ENCODE results near the gene GINS2. TPM values are rescaled to one million over a fixed set of nuclear protein-coding genes. Genes with fewer than 3 reads are reported as not detected.

Gene GINS2
- total and polyA plus RNA-seq, 9 donors: 8.5 to 15.5 (median 10.6) TPM

DNA sequence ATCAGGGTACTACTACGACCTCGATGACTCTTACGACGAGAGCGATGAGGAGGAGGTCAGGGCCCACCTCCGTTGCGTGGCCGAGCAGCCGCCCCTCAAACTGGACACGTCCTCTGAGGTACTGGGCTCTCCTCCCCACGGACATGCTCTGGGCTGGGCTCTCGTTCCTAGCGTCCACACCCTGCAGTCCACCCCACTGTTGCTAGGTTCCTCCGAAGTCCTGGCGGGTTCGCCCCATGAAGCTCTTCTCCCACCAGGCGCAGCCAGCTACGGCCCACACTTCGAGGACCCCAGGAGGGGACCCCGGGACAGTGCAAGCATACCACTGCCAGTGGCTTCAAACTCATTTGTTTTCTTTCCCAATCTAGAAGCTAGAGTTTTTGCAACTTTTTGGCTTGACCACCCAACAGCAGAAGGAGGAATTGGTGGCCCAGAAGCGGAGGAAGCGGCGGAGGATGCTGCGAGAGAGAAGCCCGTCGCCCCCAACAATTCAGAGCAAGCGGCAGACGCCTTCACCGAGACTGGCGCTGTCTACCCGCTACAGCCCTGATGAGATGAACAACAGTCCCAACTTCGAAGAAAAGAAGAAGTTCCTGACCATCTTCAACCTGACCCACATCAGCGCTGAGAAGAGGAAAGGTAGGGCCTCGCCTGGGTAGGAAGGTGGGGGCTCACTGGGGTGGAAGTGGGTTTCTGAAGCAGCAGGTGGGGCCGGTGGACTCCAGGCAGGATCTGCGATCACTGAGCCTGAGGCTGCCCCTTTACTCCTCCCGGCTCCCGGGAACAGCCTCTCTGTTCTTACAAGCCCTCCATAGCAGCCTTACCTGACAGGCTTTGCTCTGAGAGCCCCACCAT is 25.6 kb downstream of the GINS2 start:
- H3K36me3 ChIP-seq (ENCODE audit: control insufficient read depth, insufficient read depth, low read length): peaks cover 93% of the 10 kb centered on the region
- WGBS (ENCODE audit: insufficient coverage): 92% methylated on average over 28 of the region's 38 CpGs

DNA sequence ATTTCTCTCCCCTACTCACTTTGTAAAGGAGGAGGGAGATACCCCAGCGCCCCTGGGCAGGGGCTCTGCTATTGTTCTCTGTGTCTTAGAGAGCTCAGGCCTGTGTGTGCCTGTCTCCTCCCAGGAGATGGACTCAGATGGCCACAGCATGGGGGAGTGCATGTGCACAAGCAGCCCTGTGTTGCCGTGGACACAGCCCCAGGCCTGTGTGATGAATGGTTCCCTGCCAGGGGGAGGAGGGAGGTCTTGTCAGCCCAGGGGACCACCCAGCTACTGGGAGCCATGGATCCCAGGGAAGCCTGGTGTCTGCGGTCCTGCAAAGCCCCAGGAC is 26.3 kb downstream of the GINS2 start:
- no peak for DNase-seq
- no peaks in the 10 kb centered on the region for H3K9me3 ChIP-seq (replicated peaks; ENCODE audit: control insufficient read depth, low read depth, low read length)
- no peaks in the 10 kb centered on the region for H3K27me3 ChIP-seq (ENCODE audit: control insufficient read depth, insufficient read depth, low read length)
- no peak overlapping the region for H3K27ac ChIP-seq (ENCODE audit: low read length)
- WGBS (ENCODE audit: insufficient coverage): 61% methylated on average over 2 of the region's 3 CpGs
- peaks cover 23% of the 10 kb centered on the region for H3K4me1 ChIP-seq (ENCODE audit: control insufficient read depth, insufficient read depth, low read length)
- H3K4me3 ChIP-seq (ENCODE audit: low read length): no peak overlapping the region
- peaks cover 93% of the 10 kb centered on the region for H3K36me3 ChIP-seq (ENCODE audit: control insufficient read depth, insufficient read depth, low read length)

More for the DNA sequence above, 25.6 kb downstream of the GINS2 start:
- Histone ChIP-seq H3K4me1 (ENCODE audit: control insufficient read depth, insufficient read depth, low read length) (peaks cover 23% of the 10 kb centered on the region), H3K27me3 (ENCODE audit: control insufficient read depth, insufficient read depth, low read length) (no peaks in the 10 kb centered on the region), H3K9me3 (replicated peaks; ENCODE audit: control insufficient read depth, low read depth, low read length) (no peaks in the 10 kb centered on the region), H3K27ac (ENCODE audit: low read length) (peak overlapping the region; percentile 20), H3K4me3 (ENCODE audit: low read length) (no peak overlapping the region)
- no peak for DNase-seq

DNA sequence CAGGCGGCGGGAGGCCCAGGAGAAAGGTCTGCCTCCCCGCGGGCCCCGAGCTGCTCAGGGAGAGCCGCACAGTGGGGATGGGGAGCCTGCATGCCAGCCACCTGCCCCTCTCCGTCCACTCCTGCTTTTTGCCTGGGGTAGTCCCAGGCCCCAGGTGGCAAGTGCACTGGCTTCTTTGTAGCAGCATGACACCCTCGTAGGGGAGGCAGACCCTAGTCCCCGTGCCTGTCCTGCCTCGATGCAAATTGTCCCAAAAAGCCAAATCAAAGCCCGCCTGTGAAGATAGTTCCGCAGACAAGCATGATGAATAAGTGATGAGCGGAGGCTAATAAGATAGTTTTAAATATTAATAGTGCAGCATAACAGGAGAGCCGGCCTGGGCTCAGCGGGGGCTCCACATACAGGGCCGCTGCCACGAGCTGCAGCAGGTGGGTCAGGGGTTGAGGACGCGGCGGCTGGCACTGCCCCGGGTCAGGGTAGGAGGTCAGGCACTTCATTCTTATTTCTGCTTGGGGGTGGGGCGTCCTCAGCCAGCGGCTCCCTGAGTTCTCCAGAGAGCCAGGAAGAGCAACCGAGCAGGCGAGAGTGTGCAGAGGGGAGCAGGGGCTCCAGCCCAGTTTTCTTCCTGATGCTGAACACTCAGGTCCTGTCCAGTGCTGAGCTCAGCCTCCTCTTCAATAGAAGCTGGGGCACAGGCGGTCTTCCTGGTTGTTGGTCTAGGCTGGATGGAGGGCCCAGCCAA is 26.8 kb downstream of the GINS2 start:
- Histone ChIP-seq H3K9me3 (replicated peaks; ENCODE audit: control insufficient read depth, low read depth, low read length) (no peaks in the 10 kb centered on the region), H3K27ac (ENCODE audit: low read length) (no peak overlapping the region), H3K36me3 (ENCODE audit: control insufficient read depth, insufficient read depth, low read length) (peaks cover 93% of the 10 kb centered on the region), H3K27me3 (ENCODE audit: control insufficient read depth, insufficient read depth, low read length) (no peaks in the 10 kb centered on the region), H3K4me3 (ENCODE audit: low read length) (no peak overlapping the region), H3K4me1 (ENCODE audit: control insufficient read depth, insufficient read depth, low read length) (peaks cover 23% of the 10 kb centered on the region)
- WGBS (ENCODE audit: insufficient coverage): 86% methylated on average over 25 of the region's 26 CpGs
- DNase-seq: no peak

DNA sequence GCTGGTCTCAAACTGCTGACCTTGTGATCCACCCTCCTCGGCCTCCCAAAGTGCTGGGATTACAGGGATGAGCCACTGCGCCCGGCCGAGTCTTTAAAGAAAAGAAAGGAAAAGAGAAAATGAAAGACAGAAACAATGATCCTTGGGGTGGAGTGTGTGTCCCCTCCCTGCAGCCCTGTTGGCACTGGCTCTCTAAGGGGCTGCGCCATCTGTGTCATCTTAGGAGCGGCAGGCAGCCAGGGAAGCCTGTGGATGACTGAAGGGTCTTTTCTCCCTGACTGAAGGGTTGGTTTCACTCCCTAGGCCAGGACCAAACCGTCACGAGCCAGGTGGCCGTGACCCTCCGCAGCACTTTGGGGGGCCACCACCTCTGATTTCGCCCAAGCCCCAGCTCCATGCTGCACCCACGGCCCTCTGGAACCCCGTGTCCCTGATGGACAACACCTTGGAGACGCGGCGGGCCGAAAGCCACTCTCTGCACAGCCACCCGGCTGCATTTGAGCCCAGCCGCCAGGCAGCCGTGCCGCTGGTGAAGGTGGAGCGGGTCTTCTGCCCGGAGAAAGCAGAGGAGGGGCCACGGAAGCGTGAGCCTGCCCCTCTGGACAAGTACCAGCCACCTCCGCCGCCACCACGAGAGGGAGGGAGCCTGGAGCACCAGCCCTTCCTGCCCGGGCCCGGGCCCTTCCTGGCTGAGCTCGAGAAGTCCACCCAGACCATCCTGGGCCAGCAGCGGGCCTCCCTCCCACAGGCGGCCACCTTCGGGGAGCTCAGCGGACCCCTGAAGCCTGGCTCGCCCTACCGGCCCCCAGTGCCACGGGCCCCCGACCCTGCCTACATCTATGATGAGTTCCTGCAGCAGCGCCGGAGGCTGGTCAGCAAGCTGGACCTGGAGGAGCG is 27.7 kb downstream of the GINS2 start:
- Histone ChIP-seq H3K9me3 (replicated peaks; ENCODE audit: control insufficient read depth, low read depth, low read length) (no peaks in the 10 kb centered on the region), H3K4me1 (ENCODE audit: control insufficient read depth, insufficient read depth, low read length) (peaks cover 23% of the 10 kb centered on the region), H3K36me3 (ENCODE audit: control insufficient read depth, insufficient read depth, low read length) (peaks cover 93% of the 10 kb centered on the region), H3K27me3 (ENCODE audit: control insufficient read depth, insufficient read depth, low read length) (no peaks in the 10 kb centered on the region), H3K27ac (ENCODE audit: low read length) (no peak overlapping the region), H3K4me3 (ENCODE audit: low read length) (no peak overlapping the region)
- no peak for DNase-seq
- 92% methylated on average over 42 of the region's 42 CpGs for WGBS (ENCODE audit: insufficient coverage)

DNA sequence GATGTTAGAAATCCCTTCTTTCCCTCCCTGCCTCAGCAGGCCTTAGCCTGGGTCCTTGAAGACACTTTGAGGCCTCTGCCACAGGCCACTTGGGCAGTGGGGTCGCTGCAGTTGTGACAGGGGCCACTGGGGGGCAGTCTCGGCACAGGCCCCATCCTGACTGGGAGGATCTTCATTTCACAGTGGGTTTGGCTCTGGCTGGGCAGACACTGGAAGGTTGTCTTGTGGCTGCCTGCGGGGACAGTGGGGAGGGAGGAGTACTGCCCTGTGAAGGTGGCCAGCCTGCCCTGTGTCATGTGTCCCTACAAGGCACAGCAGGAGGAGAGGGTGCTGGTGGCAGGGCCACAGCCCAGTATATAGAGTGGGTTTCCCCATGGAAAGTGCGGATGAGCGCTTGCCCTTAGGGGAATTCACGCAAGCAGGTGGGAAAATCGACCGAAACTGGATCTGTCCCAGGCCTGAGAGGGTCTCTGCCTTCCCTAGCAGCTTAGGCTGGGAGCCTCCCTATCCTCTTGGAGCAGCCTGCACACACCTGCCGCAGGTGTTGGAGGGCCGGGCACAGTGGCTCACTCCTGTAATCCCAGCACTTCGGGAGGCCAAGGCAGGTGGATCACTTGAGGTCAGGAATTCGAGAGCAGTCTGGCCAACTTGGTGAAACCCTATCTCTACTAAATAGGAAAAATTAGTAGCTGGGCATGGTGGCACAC is 28.8 kb downstream of the GINS2 start:
- peaks cover 90% of the 10 kb centered on the region for H3K36me3 ChIP-seq (ENCODE audit: control insufficient read depth, insufficient read depth, low read length)
- no peak overlapping the region for H3K4me3 ChIP-seq (ENCODE audit: low read length)
- H3K9me3 ChIP-seq (replicated peaks; ENCODE audit: control insufficient read depth, low read depth, low read length): no peaks in the 10 kb centered on the region
- peak; percentile 68 for DNase-seq
- peaks cover 17% of the 10 kb centered on the region for H3K4me1 ChIP-seq (ENCODE audit: control insufficient read depth, insufficient read depth, low read length)
- no peaks in the 10 kb centered on the region for H3K27me3 ChIP-seq (ENCODE audit: control insufficient read depth, insufficient read depth, low read length)
- H3K27ac ChIP-seq (ENCODE audit: low read length): no peak overlapping the region
- WGBS (ENCODE audit: insufficient coverage): 60% methylated on average over 9 of the region's 12 CpGs

DNA sequence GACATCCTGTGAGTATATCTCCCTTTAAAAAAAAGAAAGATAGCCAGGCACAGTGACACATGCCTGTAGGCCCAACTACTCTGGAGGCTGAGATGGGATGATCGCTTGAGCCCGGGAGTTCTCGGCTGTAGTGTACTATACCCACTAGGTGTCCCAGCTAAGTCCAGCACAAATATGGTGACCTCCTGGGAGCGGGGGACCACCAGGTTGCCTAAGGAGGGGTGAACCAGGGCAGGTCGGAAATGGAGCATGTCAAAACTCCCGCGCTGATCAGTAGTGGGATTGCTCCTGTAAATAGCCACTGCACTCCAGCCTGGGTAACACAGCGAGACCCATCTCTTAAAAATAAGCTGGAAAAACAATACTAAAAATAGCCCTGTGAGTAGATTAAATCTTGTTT is 29.4 kb downstream of the GINS2 start:
- peaks cover 17% of the 10 kb centered on the region for H3K4me1 ChIP-seq (ENCODE audit: control insufficient read depth, insufficient read depth, low read length)
- H3K4me3 ChIP-seq (ENCODE audit: low read length): no peak overlapping the region
- H3K36me3 ChIP-seq (ENCODE audit: control insufficient read depth, insufficient read depth, low read length): peaks cover 90% of the 10 kb centered on the region
- no peaks in the 10 kb centered on the region for H3K27me3 ChIP-seq (ENCODE audit: control insufficient read depth, insufficient read depth, low read length)
- no peaks in the 10 kb centered on the region for H3K9me3 ChIP-seq (replicated peaks; ENCODE audit: control insufficient read depth, low read depth, low read length)
- 88% methylated on average over 3 of the region's 8 CpGs for WGBS (ENCODE audit: insufficient coverage)
- no peak overlapping the region for H3K27ac ChIP-seq (ENCODE audit: low read length)
- DNase-seq: no peak

DNA sequence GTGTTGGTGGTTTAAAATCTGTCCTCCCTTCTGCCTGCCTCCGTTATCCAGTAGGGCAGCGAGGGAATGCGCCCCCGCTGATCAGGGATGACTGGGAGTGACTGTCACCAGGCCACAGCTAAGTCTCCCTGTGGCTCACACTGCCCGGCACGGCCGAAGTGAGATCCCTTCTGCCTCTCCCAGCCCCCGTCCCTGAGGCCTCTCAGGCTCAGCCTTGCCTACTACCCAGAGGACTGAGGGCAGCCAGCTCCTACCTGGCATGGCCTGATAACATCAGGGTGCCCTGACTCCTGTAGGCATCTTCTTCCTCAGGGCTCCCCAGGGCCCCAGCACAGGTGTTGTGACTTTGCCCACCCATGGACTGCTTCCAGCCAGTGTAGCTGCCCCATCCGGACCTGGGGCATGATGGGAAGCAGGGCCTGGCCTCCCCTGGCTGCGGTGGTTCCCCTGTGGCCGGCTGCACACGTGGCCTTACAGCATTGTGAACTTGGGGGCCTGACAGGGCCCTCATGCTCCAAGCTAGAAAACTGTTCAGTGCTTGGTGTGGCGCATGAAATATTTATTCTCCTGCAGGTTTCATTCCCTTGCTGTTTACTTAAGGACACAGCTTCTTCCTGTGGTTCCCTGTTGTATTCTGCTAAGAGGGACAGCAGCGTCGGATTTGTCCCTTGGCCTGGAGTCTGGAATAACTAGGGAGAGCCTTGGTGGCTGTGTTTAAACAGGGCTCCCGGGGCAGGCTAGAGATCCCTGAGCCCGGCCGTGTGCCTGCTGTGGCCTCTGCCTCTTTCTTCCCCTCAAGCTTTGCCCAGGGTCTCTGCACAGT is 30.0 kb downstream of the GINS2 start:
- Histone ChIP-seq H3K27me3 (ENCODE audit: control insufficient read depth, insufficient read depth, low read length) (no peaks in the 10 kb centered on the region), H3K27ac (ENCODE audit: low read length) (no peak overlapping the region), H3K4me1 (ENCODE audit: control insufficient read depth, insufficient read depth, low read length) (peaks cover 14% of the 10 kb centered on the region), H3K4me3 (ENCODE audit: low read length) (no peak overlapping the region), H3K36me3 (ENCODE audit: control insufficient read depth, insufficient read depth, low read length) (peaks cover 88% of the 10 kb centered on the region), H3K9me3 (replicated peaks; ENCODE audit: control insufficient read depth, low read depth, low read length) (no peaks in the 10 kb centered on the region)
- 88% methylated on average over 17 of the region's 18 CpGs for WGBS (ENCODE audit: insufficient coverage)
- DNase-seq: no peak

DNA sequence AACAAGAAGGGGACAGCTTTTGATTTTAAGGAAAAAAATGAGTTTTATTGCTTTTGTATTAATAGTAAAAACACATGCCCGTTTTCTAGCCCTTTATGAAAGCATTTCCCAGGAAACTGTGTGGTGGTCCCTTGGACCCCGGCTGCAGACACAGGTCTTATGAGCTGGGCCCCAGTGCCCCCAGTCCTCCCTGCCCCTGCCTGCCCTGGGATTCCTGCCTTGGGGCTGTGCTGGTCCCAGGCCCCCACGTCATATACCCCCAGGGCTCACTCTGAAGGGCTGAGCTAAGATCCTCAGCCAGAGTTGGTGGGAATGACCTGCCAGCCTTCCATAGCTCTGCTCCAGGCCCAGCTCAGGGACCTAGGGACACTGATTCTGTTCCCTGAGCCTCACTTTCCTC is 30.8 kb downstream of the GINS2 start:
- no peak for DNase-seq
- 70% methylated on average over 2 of the region's 3 CpGs for WGBS (ENCODE audit: insufficient coverage)

DNA sequence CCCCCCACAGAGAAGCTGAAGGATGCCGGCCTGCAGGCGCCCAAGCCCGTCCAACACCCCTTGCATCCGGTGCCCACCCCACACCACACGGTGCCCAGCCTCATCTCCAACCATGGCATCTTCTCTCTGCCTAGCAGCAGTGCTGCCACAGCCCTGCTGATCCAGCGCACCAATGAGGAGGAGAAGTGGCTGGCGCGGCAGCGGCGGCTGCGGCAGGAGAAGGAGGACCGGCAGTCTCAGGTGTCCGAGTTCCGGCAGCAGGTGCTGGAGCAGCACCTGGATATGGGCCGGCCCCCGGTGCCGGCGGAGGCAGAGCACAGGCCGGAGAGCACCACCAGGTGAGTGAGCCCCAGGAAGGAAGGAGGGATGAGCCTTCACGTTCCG is 31.5 kb downstream of the GINS2 start:
- WGBS (ENCODE audit: insufficient coverage): 88% methylated on average over 18 of the region's 21 CpGs
- peaks cover 23% of the 10 kb centered on the region for H3K4me1 ChIP-seq (ENCODE audit: control insufficient read depth, insufficient read depth, low read length)
- H3K9me3 ChIP-seq (replicated peaks; ENCODE audit: control insufficient read depth, low read depth, low read length): no peaks in the 10 kb centered on the region
- DNase-seq: no peak
- peaks cover 74% of the 10 kb centered on the region for H3K36me3 ChIP-seq (ENCODE audit: control insufficient read depth, insufficient read depth, low read length)
- H3K27me3 ChIP-seq (ENCODE audit: control insufficient read depth, insufficient read depth, low read length): no peaks in the 10 kb centered on the region
- no peak overlapping the region for H3K27ac ChIP-seq (ENCODE audit: low read length)
- H3K4me3 ChIP-seq (ENCODE audit: low read length): no peak overlapping the region

More for the DNA sequence above, 30.8 kb downstream of the GINS2 start:
- Histone ChIP-seq H3K4me1 (ENCODE audit: control insufficient read depth, insufficient read depth, low read length) (peaks cover 16% of the 10 kb centered on the region), H3K36me3 (ENCODE audit: control insufficient read depth, insufficient read depth, low read length) (peaks cover 81% of the 10 kb centered on the region), H3K4me3 (ENCODE audit: low read length) (no peak overlapping the region), H3K9me3 (replicated peaks; ENCODE audit: control insufficient read depth, low read depth, low read length) (no peaks in the 10 kb centered on the region), H3K27me3 (ENCODE audit: control insufficient read depth, insufficient read depth, low read length) (no peaks in the 10 kb centered on the region), H3K27ac (ENCODE audit: low read length) (no peak overlapping the region)
